BJ (cell line): ENCODE data around the gene SUPV3L1. TPM values are rescaled to one million over a fixed set of nuclear protein-coding genes. Genes with fewer than 3 reads are reported as not detected.

Experiments used
- CTCF ChIA-PET: fragments of 350-600 bp; formaldehyde crosslinking; extraction: SDS; loops from one replicate; lab custom pipeline; 2021; ENCODE audit warnings: antibody characterized with exemption, inconsistent platforms; lab: Yijun Ruan, JAX
- POLR2A ChIA-PET: fragments of 300-600 bp; sonication (Branson Sonifier 250); formaldehyde crosslinking; extraction: SDS; loops from one replicate; lab custom pipeline; 2021; ENCODE audit warnings: antibody characterized with exemption; lab: Charles Lee
- DNase-seq: peaks from one replicate; pipeline ENCODE4 v3.0.0-alpha.2; 2011; ENCODE audit warnings: low read depth
- H3K27me3 ChIP-seq: 2 replicates; pipeline ENCODE4 v1.6.0; 2011; ENCODE audit warnings: low read length; ENCODE audit not compliant: control insufficient read depth, insufficient read depth
- H3K36me3 ChIP-seq: 2 replicates; pipeline ENCODE4 v1.5.1; 2011; ENCODE audit warnings: low read length; ENCODE audit not compliant: control insufficient read depth, insufficient read depth
- H3K4me3 ChIP-seq: 2 replicates; pipeline ENCODE4 v1.5.1; 2011; ENCODE audit warnings: low read depth, mild to moderate bottlenecking, control low read depth, low read length
- polyA plus RNA-seq: library from polyadenylated mRNA; depleted of rRNA; stranded (reverse); fragments of >200 nt; gene quantifications from 2 replicates; pipeline ENCODE4 v1.2.3, GENCODE V29; 2011
- TF ChIP-seq, protein P1 (sequence below): IDR thresholded peaks from 2 replicates; pipeline ENCODE4 v1.5.1; 2011; ENCODE audit warnings: low read depth, mild to moderate bottlenecking, control low read depth, inconsistent platforms, low read length, moderate library complexity; ENCODE audit not compliant: insufficient read depth

The SUPV3L1 gene
- polyA plus RNA-seq, 1 experiment, result 17.1 TPM

- TF ChIP-seq, protein P1, sequence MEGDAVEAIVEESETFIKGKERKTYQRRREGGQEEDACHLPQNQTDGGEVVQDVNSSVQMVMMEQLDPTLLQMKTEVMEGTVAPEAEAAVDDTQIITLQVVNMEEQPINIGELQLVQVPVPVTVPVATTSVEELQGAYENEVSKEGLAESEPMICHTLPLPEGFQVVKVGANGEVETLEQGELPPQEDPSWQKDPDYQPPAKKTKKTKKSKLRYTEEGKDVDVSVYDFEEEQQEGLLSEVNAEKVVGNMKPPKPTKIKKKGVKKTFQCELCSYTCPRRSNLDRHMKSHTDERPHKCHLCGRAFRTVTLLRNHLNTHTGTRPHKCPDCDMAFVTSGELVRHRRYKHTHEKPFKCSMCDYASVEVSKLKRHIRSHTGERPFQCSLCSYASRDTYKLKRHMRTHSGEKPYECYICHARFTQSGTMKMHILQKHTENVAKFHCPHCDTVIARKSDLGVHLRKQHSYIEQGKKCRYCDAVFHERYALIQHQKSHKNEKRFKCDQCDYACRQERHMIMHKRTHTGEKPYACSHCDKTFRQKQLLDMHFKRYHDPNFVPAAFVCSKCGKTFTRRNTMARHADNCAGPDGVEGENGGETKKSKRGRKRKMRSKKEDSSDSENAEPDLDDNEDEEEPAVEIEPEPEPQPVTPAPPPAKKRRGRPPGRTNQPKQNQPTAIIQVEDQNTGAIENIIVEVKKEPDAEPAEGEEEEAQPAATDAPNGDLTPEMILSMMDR, result no peak
- no peak overlapping the region for H3K4me3 ChIP-seq
- DNase-seq, result no peak
- CTCF ChIA-PET, result no interaction called here
- H3K36me3 ChIP-seq, result peaks cover 9% of the 10 kb centered on the region
- H3K27me3 ChIP-seq, result no peaks in the 10 kb centered on the region
- POLR2A ChIA-PET, result no interaction called here
These were observed 6.5 kb downstream of the SUPV3L1 start for GRCh38 chr10:69186524-69186923.

GRCh38 chr10:69201045-69201444 lies 21.0 kb downstream of the SUPV3L1 start:
- ChIA-PET CTCF (no interaction called here), POLR2A (no interaction called here)
- H3K36me3 ChIP-seq, result peaks cover 1% of the 10 kb centered on the region
- DNase-seq, result no peak
- no peaks in the 10 kb centered on the region for H3K27me3 ChIP-seq
- no peak overlapping the region for H3K4me3 ChIP-seq
- TF ChIP-seq, protein P1, result no peak

GRCh38 chr10:69202332-69202731 lies 22.3 kb downstream of the SUPV3L1 start:
- Histone ChIP-seq H3K4me3 (no peak overlapping the region), H3K36me3 (peaks cover 3% of the 10 kb centered on the region), H3K27me3 (no peaks in the 10 kb centered on the region)
- no peak for DNase-seq
- ChIA-PET CTCF (interaction anchor here (0.6 to 0.7 kb wide), 3 partner anchors 193 to 1629 kb away, joined by 3 read pairs; partner anchors contain the start of gene DDX21), POLR2A (no interaction called here)
- TF ChIP-seq, protein P1, result no peak

GRCh38 chr10:69208761-69209160 lies 28.7 kb downstream of the SUPV3L1 start:
- peaks cover 10% of the 10 kb centered on the region; the same call in 1 of the 2 replicates for H3K36me3 ChIP-seq
- H3K27me3 ChIP-seq, result no peaks in the 10 kb centered on the region
- CTCF ChIA-PET, result interaction anchor here (0.5 kb wide), 1 partner anchor 880 kb away, joined by 3 read pairs; no protein-coding TSS in a partner anchor
- POLR2A ChIA-PET, result no interaction called here
- DNase-seq, result no peak
- H3K4me3 ChIP-seq, result no peak overlapping the region
- TF ChIP-seq, protein P1, result no peak

GRCh38 chr10:69209787-69210484 lies 29.9 kb downstream of the SUPV3L1 start:
- Histone ChIP-seq H3K36me3 (peaks cover 10% of the 10 kb centered on the region; the same call in 1 of the 2 replicates), H3K4me3 (no peak overlapping the region), H3K27me3 (no peaks in the 10 kb centered on the region)
- POLR2A ChIA-PET, result no interaction called here
- DNase-seq, result no peak
- TF ChIP-seq, protein P1, result no peak
- CTCF ChIA-PET, result interaction anchor here (0.9 kb wide), 1 partner anchor 660 kb away, joined by 3 read pairs; no protein-coding TSS in a partner anchor
